Body of pancreas (tissue), 4 donors: ENCODE measurements around the gene GORAB. TPM values are rescaled to one million over a fixed set of nuclear protein-coding genes. Genes with fewer than 3 reads are reported as not detected.

Source experiments
- ATAC-seq: fragments of 150-250 bp; one replicate; pipeline ENCODE4 v1.9.1; 2016
- DNase-seq, 4 donors: peaks; one replicate each; pipeline ENCODE4 v3.0.0-alpha.2; 2019
- H3K27ac ChIP-seq, 4 donors: fragments of 200-600 bp; sonication (generic); 1 replicate in 3 of 4; 2 replicates in 1 of 4; pipeline versions ENCODE4 v1.5.1 to v1.6.1; 2016 to 2019; ENCODE audit warnings: mild to moderate bottlenecking in 1 of 4, mixed read lengths in 1 of 4, moderate library complexity in 1 of 4
- H3K27me3 ChIP-seq, 2 donors: fragments of 200-600 bp; sonication (generic); one replicate each; pipeline ENCODE4 v1.6.0; 2016; ENCODE audit warnings: mild to moderate bottlenecking in 1 of 2
- H3K36me3 ChIP-seq, 2 donors: fragments of 200-600 bp; sonication (generic); replicated peaks in 1 of 2; 2 replicates each; pipeline ENCODE4 v1.5.1; 2016; ENCODE audit warnings: low read depth in 2 of 2; ENCODE audit not compliant: insufficient read depth in 1 of 2
- H3K4me1 ChIP-seq: fragments of 200-600 bp; sonication (generic); one replicate; pipeline ENCODE4 v1.6.0; 2016
- H3K4me3 ChIP-seq, 2 donors: fragments of 200-600 bp; sonication (generic); 1 replicate in 1 of 2; 2 replicates in 1 of 2; pipeline ENCODE4 v1.5.1; 2016 to 2019
- H3K9me3 ChIP-seq, 3 donors: fragments of 200-600 bp; sonication (generic); 1 replicate in 2 of 3; 2 replicates in 1 of 3; pipeline ENCODE4 v1.5.1; 2016
- POLR2A ChIP-seq, 3 donors: fragments of 450-650 bp; IDR thresholded peaks; one replicate each; pipeline ENCODE4 v1.6.1; 2016; ENCODE audit warnings: antibody characterized with exemption in 3 of 3, mild to moderate bottlenecking in 2 of 3
- WGBS, 2 donors: methylation state at CpG; one replicate each; pipeline ENCODE4 v1.1.5; 2017; 5-methylcytosine and 5-hydroxymethylcytosine counted together
- intact Hi-C: fragments of 100-400 bp; cut with DNase I; formaldehyde crosslinking; loops from one replicate; pipeline ENCODE4 v1.15.1; 2023
- total RNA-seq, 2 donors: library from RNA; depleted of rRNA; stranded (reverse); fragments of >200 nt; gene quantifications; one replicate each; pipeline ENCODE4 v1.1.0, GENCODE V29; 2016
- TF ChIP-seq, protein P1 (sequence below), 7 experiments: fragments of 450-650 bp in 4 of 7; fragments of 200-600 bp in 3 of 7; sonication (generic) in 3 of 7; IDR thresholded peaks; one replicate each; pipeline ENCODE4 v1.5.1; 2016 to 2019; ENCODE audit warnings: antibody characterized with exemption in 7 of 7

Gene GORAB
- total RNA-seq, 2 donors from 2014 or later = 7.8 to 12.9 TPM

DNA sequence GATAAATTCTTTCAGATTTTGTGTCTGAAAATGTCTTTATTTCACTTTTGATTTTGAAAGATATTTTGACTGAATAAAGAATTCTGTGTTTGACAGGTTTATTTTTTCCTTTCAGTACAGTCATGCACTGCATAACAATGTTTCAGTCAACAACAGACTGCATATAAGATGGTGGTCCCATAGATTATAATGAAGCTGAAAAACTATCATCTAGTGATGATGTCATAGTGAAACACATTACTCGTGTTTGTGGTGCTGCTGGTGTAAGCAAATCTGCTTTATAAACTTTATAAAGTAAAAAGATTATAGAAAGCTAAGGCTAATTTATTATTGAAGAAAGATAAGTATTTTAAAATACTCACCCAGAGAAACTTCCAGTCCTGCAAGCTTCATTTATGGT is 66.7 kb downstream of the GORAB start:
- no peaks in the 10 kb centered on the region for H3K4me1 ChIP-seq
- DNase-seq (no peak), ATAC-seq (no peak)
- no peak overlapping the region for H3K27ac ChIP-seq
- H3K4me3 ChIP-seq = no peak overlapping the region
- intact Hi-C loops = no loop called here
- 53 to 63% methylated on average over 1 of the region's 1 CpG for WGBS, 2 donors
- H3K27me3 ChIP-seq = no peaks in the 10 kb centered on the region
- TF ChIP-seq, protein P1, sequence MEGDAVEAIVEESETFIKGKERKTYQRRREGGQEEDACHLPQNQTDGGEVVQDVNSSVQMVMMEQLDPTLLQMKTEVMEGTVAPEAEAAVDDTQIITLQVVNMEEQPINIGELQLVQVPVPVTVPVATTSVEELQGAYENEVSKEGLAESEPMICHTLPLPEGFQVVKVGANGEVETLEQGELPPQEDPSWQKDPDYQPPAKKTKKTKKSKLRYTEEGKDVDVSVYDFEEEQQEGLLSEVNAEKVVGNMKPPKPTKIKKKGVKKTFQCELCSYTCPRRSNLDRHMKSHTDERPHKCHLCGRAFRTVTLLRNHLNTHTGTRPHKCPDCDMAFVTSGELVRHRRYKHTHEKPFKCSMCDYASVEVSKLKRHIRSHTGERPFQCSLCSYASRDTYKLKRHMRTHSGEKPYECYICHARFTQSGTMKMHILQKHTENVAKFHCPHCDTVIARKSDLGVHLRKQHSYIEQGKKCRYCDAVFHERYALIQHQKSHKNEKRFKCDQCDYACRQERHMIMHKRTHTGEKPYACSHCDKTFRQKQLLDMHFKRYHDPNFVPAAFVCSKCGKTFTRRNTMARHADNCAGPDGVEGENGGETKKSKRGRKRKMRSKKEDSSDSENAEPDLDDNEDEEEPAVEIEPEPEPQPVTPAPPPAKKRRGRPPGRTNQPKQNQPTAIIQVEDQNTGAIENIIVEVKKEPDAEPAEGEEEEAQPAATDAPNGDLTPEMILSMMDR (IDR thresholded peaks at IDR 0.05) = no peak
- no peak for TF ChIP-seq POLR2A (IDR thresholded peaks at IDR 0.05)
- H3K9me3 ChIP-seq = peaks cover 0 to 8% (median 0%) of the 10 kb centered on the region in 3 donors
- H3K36me3 ChIP-seq = no peaks in the 10 kb centered on the region

DNA sequence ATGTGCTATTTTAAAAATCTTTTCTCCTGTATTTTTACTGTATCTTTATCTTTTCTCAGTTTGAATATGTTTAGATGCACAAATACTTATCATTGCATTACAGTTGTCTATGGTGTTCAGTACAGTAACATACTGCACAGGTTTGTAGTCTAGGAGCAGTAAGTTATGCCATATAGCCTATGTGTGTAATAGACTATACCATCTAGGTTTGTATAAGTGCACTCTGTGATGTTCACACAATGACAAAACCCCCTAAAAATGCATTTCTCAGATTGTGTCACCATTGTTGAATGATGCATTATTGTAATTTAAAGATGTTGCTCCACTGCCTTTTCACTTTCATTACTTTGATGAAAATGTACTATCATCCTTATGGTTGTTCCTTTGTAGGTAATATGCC is 67.1 kb downstream of the GORAB start:
- H3K4me3 ChIP-seq = no peak overlapping the region
- TF ChIP-seq POLR2A (IDR thresholded peaks at IDR 0.05) = no peak
- TF ChIP-seq, protein P1 (IDR thresholded peaks at IDR 0.05) = no peak
- no peaks in the 10 kb centered on the region for H3K36me3 ChIP-seq
- ATAC-seq = no peak
- intact Hi-C loops = no loop called here
- no peaks in the 10 kb centered on the region for H3K4me1 ChIP-seq
- peaks cover 0 to 8% (median 0%) of the 10 kb centered on the region in 3 donors for H3K9me3 ChIP-seq
- no peak overlapping the region for H3K27ac ChIP-seq
- DNase-seq = no peak
- no peaks in the 10 kb centered on the region for H3K27me3 ChIP-seq

DNA sequence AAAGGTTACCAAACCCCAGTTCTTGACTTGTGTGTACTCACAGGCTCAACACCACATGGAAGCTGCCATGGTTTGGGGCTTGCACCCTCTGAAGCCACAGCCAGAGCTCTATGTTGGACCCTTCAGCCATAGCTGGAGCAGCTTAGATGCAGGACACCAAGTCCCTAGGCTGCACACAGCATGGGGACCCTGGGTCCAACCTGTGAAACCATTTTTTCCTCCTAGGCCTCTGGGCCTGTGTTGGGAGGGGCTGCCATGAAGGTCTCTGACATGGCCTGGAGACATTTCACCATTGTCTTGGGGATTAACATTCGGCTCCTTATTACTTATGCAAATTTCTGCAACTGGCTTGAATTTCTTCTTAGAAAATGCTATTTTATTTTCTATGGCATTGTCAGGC is 69.9 kb downstream of the GORAB start:
- no peaks in the 10 kb centered on the region for H3K4me1 ChIP-seq
- WGBS, 2 donors = 52 to 56% methylated on average over 1 of the region's 1 CpG

More for the DNA sequence above, 69.9 kb downstream of the GORAB start:
- Histone ChIP-seq H3K27me3 (no peaks in the 10 kb centered on the region), H3K4me3 (no peak overlapping the region), H3K36me3 (no peaks in the 10 kb centered on the region), H3K9me3 (peaks cover 0 to 8% (median 0%) of the 10 kb centered on the region in 3 donors), H3K27ac (no peak overlapping the region)
- DNase-seq (no peak), ATAC-seq (no peak)
- no peak for TF ChIP-seq POLR2A (IDR thresholded peaks at IDR 0.05)
- TF ChIP-seq, protein P1 (IDR thresholded peaks at IDR 0.05) = no peak
- intact Hi-C loops = no loop called here

Other genes starting within 250 kb of the GORAB start
- gene PRRX1, start 132.0 kb downstream of the GORAB start, total RNA-seq = 1 to 10 TPM; 5.3 to 8.0 TPM